Activated CD4-positive, alpha-beta memory T cell treated with anti-CD3 and anti-CD28 coated beads for 36 hours (primary cell): Measurements from ENCODE around the gene CACNA2D1. TPM values are rescaled to one million over a fixed set of nuclear protein-coding genes. Genes with fewer than 3 reads are reported as not detected.

Experiments used
- CTCF ChIA-PET: fragments of 350-600 bp; sonication (Branson Sonifier 250); formaldehyde crosslinking; loops from one replicate; lab custom pipeline; 2021; ENCODE audit warnings: antibody characterized with exemption, inconsistent platforms; lab: Charles Lee
- POLR2A ChIA-PET: fragments of 350-600 bp; sonication (Branson Sonifier 250); formaldehyde crosslinking; loops from one replicate; lab custom pipeline; 2021; ENCODE audit warnings: antibody characterized with exemption; lab: Charles Lee
- DNase-seq: peaks from one replicate; pipeline ENCODE4 v3.0.0-alpha.2; 2020
- H3K27ac Mint-ChIP-seq: one replicate; pipeline ENCODE4 v1.8.0; 2021; ENCODE audit warnings: mixed read lengths
- H3K27me3 Mint-ChIP-seq: one replicate; pipeline ENCODE4 v1.8.0; 2021; ENCODE audit warnings: mixed read lengths
- H3K36me3 Mint-ChIP-seq: one replicate; pipeline ENCODE4 v1.8.0; 2021; ENCODE audit warnings: mixed read lengths
- H3K4me1 Mint-ChIP-seq: one replicate; pipeline ENCODE4 v1.8.0; 2021; ENCODE audit warnings: low read depth, mixed read lengths
- H3K4me3 Mint-ChIP-seq: one replicate; pipeline ENCODE4 v1.8.0; 2021; ENCODE audit warnings: mild to moderate bottlenecking, mixed read lengths
- H3K9me3 Mint-ChIP-seq: one replicate; pipeline ENCODE4 v1.8.0; 2021; ENCODE audit warnings: mixed read lengths
- intact Hi-C: fragments of 100-400 bp; cut with micrococcal nuclease; formaldehyde crosslinking; loops from one replicate; pipeline ENCODE4 v1.15.1; 2023
- total RNA-seq, 2 experiments: library from RNA; stranded (reverse); gene quantifications; one replicate each; pipeline ENCODE4 v1.2.3, GENCODE V29; 2021

The CACNA2D1 gene
- total RNA-seq: not detected

DNA sequence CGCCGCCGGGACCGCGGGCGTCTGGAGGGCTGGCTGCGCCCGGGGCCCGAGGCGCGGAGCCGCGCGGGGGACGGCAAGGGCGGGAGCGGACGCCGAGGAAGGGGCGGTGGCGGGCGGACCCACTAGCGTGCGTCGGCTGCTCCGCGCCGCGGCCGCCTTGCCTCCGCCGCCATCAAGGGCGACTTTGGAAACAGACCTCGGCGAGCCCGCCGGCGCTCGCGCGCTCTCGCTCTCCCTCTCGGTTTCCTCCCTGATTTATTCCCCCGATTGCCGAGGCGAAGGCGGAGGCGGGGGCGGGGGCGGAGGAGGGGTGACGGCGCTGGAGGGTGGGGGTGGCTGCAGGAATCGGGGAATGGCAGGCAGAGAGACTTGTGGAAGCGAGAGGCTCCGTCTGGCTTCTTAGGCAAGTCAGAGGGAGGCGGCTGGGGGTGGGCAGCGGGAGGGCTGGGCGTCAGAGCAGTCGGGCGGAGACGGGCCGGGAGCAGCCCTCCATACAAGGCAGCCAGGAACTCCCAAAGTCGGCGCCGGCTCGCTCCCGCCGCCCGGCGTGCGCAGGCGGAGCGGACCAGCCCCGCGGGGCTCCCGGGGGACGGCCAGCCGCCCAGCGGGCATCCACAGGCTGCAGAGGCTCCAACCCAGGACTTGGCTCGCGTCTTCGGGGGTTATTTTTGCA is at the start of gene CACNA2D1:
Gene CACNA2D1, minus strand, starts transcription at position 231 of the 673 bp plus-strand sequence.
- Mint-ChIP-seq H3K4me3 (peak within 1 kb of the TSS; percentile 16), H3K36me3 (no peaks in the 10 kb centered on the region), H3K9me3 (no peaks in the 10 kb centered on the region), H3K4me1 (peaks cover 2% of the 10 kb centered on the region), H3K27ac (no peak within 1 kb of the TSS), H3K27me3 (peaks cover 30% of the 10 kb centered on the region)
- POLR2A ChIA-PET: no interaction called here
- intact Hi-C loops: no loop called here
- DNase-seq: no peak
- CTCF ChIA-PET: no interaction called here

DNA sequence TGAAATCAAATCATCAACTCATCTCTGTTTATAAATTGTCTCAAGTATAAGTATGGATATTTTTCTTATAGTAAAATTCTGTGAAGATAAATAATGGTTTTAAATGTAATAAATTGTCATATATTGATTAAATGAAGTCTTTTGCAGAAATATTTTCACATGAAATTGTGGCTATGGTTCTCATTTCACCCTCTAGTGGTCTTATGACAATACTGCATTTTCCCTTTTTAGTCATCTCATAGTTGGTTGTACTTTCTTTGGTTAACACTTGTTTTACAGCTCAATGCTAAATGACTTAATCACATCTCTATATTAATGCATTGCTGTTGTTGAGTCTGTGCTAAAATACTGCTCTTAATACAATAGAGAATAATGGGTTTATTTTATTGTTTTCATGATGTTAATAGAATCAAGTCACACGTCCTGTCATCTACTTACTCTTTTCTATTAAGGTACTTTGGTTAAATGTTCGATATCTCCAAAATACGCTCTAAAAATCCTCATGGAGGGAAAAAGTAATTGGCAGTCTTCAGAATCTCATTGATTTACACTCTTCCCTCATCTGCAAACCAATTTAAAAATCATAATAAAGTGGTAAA is 38.0 kb upstream of the CACNA2D1 start:
- CTCF ChIA-PET: no interaction called here
- no peak for DNase-seq
- H3K4me3 Mint-ChIP-seq: no peak overlapping the region
- H3K36me3 Mint-ChIP-seq: no peaks in the 10 kb centered on the region
- H3K4me1 Mint-ChIP-seq: no peaks in the 10 kb centered on the region
- intact Hi-C loops: no loop called here
- peaks cover 6% of the 10 kb centered on the region for H3K9me3 Mint-ChIP-seq
- POLR2A ChIA-PET: no interaction called here
- no peak overlapping the region for H3K27ac Mint-ChIP-seq
- H3K27me3 Mint-ChIP-seq: no peaks in the 10 kb centered on the region

- CTCF ChIA-PET: no interaction called here
- intact Hi-C loops: no loop called here
- H3K27me3 Mint-ChIP-seq: no peaks in the 10 kb centered on the region
Observed at GRCh38 chr7:82477733-82478515, 34.3 kb upstream of the CACNA2D1 start.

DNA sequence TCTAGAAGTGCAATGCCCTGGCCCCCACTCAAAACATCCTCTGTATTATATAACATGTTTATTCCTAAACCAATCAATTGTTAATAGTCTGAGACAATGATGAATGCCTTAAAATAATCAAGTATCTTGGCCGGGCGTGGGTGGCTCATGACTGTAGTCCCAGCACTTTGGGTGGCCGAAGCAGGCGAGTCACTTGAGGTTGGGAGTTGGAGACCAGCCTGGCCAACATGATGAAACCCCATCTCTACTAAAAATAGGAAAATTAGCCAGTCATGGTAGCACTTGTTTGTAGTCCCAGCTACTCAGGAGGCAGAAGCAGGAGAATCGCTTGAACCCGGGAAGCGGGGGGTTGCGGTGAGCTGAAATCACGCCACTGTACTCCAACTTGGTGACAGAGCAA is 29.4 kb upstream of the CACNA2D1 start:
- Mint-ChIP-seq H3K4me1 (no peaks in the 10 kb centered on the region), H3K4me3 (no peak overlapping the region), H3K36me3 (no peaks in the 10 kb centered on the region), H3K27ac (no peak overlapping the region), H3K27me3 (no peaks in the 10 kb centered on the region), H3K9me3 (peaks cover 5% of the 10 kb centered on the region)
- POLR2A ChIA-PET: no interaction called here
- CTCF ChIA-PET: no interaction called here
- intact Hi-C loops: no loop called here
- no peak for DNase-seq

More at GRCh38 chr7:82477733-82478515, 34.3 kb upstream of the CACNA2D1 start:
- Mint-ChIP-seq H3K36me3 (no peaks in the 10 kb centered on the region), H3K9me3 (peaks cover 2% of the 10 kb centered on the region), H3K4me3 (no peak overlapping the region), H3K27ac (no peak overlapping the region), H3K4me1 (no peaks in the 10 kb centered on the region)
- POLR2A ChIA-PET: no interaction called here
- DNase-seq: no peak

- Mint-ChIP-seq H3K4me3 (no peak overlapping the region), H3K27ac (no peak overlapping the region), H3K36me3 (no peaks in the 10 kb centered on the region), H3K27me3 (no peaks in the 10 kb centered on the region), H3K9me3 (peaks cover 5% of the 10 kb centered on the region), H3K4me1 (no peaks in the 10 kb centered on the region)
- no peak for DNase-seq
- POLR2A ChIA-PET: no interaction called here
- intact Hi-C loops: no loop called here
- CTCF ChIA-PET: no interaction called here
Observed at GRCh38 chr7:82471351-82472020, 27.9 kb upstream of the CACNA2D1 start.

DNA sequence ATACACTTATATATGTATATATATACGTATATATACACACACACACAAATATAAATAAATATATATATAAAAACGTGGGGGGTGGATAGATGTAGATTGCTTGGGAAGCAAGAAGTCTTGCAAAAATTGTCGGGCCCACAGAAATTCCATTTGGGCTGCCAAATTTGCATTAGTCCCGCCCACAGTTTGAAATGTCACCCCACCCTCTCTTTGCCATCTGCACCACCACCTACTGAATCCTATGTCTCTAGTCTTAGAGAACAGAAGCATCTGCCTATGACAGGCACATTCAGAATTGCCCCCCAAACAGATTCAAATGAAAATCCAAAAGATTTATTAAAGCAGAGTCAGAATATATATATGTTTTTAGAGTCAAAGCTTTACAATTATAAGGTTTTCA is 25.6 kb upstream of the CACNA2D1 start:
- Mint-ChIP-seq H3K4me1 (no peaks in the 10 kb centered on the region), H3K27me3 (no peaks in the 10 kb centered on the region), H3K9me3 (peaks cover 7% of the 10 kb centered on the region), H3K27ac (no peak overlapping the region), H3K4me3 (no peak overlapping the region), H3K36me3 (no peaks in the 10 kb centered on the region)
- CTCF ChIA-PET: no interaction called here
- intact Hi-C loops: no loop called here
- no peak for DNase-seq
- POLR2A ChIA-PET: no interaction called here

DNA sequence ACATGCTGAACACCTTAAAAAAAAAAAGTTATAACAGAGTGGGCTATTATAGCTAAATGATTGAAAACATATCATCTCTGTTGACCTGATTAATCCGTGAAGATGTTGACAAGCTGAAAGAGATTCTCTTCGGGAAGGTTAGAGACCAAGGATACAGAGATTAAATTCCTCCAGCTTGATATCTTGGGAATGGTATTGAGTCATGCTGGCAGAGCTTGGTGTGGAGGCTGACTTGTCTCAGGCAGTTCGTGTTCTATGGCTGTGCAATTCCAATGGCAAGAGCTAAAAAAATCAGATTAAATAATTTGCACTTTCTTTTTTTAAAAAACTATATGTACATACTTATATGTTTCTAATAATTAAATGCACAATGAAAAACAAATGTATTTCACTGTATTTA is 24.9 kb upstream of the CACNA2D1 start:
- no peaks in the 10 kb centered on the region for H3K36me3 Mint-ChIP-seq
- CTCF ChIA-PET: no interaction called here
- intact Hi-C loops: no loop called here
- H3K4me3 Mint-ChIP-seq: no peak overlapping the region
- H3K9me3 Mint-ChIP-seq: peaks cover 7% of the 10 kb centered on the region
- POLR2A ChIA-PET: no interaction called here
- no peak overlapping the region for H3K27ac Mint-ChIP-seq
- no peak for DNase-seq
- H3K27me3 Mint-ChIP-seq: no peaks in the 10 kb centered on the region
- no peaks in the 10 kb centered on the region for H3K4me1 Mint-ChIP-seq

GRCh38 chr7:82467020-82467419 is 23.4 kb upstream of the CACNA2D1 start:
- intact Hi-C loops: no loop called here
- Mint-ChIP-seq H3K27me3 (no peaks in the 10 kb centered on the region), H3K4me3 (no peak overlapping the region), H3K9me3 (peaks cover 9% of the 10 kb centered on the region), H3K4me1 (no peaks in the 10 kb centered on the region), H3K36me3 (no peaks in the 10 kb centered on the region), H3K27ac (no peak overlapping the region)
- ChIA-PET CTCF (no interaction called here), POLR2A (no interaction called here)
- DNase-seq: no peak

DNA sequence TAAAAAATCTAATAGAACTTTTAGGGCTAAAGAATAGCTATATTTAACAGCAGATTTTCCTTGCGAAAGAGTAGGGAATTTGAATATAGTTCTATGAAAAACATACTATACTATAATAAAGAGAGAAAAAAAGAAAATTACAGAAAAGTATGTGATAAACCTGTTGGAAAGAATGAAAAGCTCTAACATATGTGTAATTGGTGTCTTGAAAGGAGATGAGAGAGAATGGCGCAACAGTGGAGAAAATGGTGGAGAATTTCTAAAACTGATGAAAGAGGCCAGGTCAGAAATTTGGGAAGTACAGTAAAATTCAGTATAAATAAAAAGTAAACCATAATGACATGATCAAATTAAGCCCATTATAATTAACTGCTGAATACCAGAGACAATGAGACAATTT is 20.8 kb upstream of the CACNA2D1 start:
- Mint-ChIP-seq H3K27ac (no peak overlapping the region), H3K4me3 (no peak overlapping the region), H3K4me1 (no peaks in the 10 kb centered on the region), H3K36me3 (no peaks in the 10 kb centered on the region), H3K27me3 (no peaks in the 10 kb centered on the region), H3K9me3 (peaks cover 6% of the 10 kb centered on the region)
- ChIA-PET CTCF (no interaction called here), POLR2A (no interaction called here)
- no peak for DNase-seq
- intact Hi-C loops: no loop called here

DNA sequence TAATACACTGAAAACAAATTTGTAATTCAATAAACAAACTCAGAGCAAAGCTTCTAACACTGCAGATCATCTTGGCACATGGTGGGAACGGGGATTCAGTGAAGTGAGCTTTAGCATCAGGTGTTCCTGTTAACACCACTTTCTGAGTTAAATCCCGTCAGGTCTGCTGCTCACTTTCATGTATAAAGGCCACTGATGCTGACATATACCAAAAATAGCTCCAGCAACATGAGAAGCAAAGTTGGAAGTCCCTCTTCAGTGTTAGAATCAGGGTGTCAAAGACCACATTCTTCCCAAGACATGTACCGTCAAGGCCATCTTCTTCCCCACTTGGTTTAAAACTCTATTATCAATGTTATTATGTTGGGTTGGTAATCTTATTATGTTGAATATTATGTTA is 11.7 kb upstream of the CACNA2D1 start:
- ChIA-PET POLR2A (no interaction called here), CTCF (no interaction called here)
- Mint-ChIP-seq H3K27me3 (no peaks in the 10 kb centered on the region), H3K27ac (no peak overlapping the region), H3K9me3 (no peaks in the 10 kb centered on the region), H3K4me1 (no peaks in the 10 kb centered on the region), H3K36me3 (no peaks in the 10 kb centered on the region), H3K4me3 (no peak overlapping the region)
- DNase-seq: no peak
- intact Hi-C loops: no loop called here

- CTCF ChIA-PET: no interaction called here
Observed at GRCh38 chr7:82450759-82451158, 7.2 kb upstream of the CACNA2D1 start.

GRCh38 chr7:82449910-82450309 is 6.3 kb upstream of the CACNA2D1 start:
- Mint-ChIP-seq H3K4me3 (no peak overlapping the region), H3K9me3 (no peaks in the 10 kb centered on the region), H3K4me1 (no peaks in the 10 kb centered on the region), H3K27me3 (peaks cover 8% of the 10 kb centered on the region), H3K36me3 (no peaks in the 10 kb centered on the region), H3K27ac (no peak overlapping the region)
- POLR2A ChIA-PET: no interaction called here
- DNase-seq: no peak
- intact Hi-C loops: no loop called here
- CTCF ChIA-PET: no interaction called here

More at GRCh38 chr7:82450759-82451158, 7.2 kb upstream of the CACNA2D1 start:
- H3K4me1 Mint-ChIP-seq: no peaks in the 10 kb centered on the region
- intact Hi-C loops: no loop called here
- POLR2A ChIA-PET: no interaction called here
- H3K9me3 Mint-ChIP-seq: no peaks in the 10 kb centered on the region
- H3K27me3 Mint-ChIP-seq: peaks cover 2% of the 10 kb centered on the region
- no peak overlapping the region for H3K27ac Mint-ChIP-seq
- no peak for DNase-seq
- H3K36me3 Mint-ChIP-seq: no peaks in the 10 kb centered on the region
- no peak overlapping the region for H3K4me3 Mint-ChIP-seq
